TTC549 (cell line): ENCODE data around the gene BMPR2.

Experiments used
- FAIRE-seq: peaks from 2 replicates; lab custom pipeline; 2012; peaks lifted over from hg19 to GRCh38; lab: Jason Lieb, UNC

The BMPR2 gene

DNA sequence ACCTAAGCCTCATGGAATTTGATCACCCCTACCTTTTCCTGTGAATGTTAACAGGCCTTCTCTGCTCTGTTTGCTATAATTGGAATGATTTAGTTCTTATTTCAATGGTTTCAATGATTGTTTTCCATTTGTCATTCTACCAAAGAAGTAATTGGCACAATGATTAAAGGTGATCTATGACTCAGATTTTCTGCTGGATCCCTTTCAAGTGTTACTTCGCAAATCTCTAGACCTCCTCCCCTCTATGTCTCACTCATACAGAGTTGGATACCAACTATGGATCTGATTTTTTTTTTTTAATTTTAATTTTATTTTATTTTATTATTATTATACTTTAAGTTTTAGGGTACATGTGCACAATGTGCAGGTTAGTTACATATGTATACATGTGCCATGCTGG, 229.0 kb downstream of the BMPR2 start:
- no peak for FAIRE-seq

DNA sequence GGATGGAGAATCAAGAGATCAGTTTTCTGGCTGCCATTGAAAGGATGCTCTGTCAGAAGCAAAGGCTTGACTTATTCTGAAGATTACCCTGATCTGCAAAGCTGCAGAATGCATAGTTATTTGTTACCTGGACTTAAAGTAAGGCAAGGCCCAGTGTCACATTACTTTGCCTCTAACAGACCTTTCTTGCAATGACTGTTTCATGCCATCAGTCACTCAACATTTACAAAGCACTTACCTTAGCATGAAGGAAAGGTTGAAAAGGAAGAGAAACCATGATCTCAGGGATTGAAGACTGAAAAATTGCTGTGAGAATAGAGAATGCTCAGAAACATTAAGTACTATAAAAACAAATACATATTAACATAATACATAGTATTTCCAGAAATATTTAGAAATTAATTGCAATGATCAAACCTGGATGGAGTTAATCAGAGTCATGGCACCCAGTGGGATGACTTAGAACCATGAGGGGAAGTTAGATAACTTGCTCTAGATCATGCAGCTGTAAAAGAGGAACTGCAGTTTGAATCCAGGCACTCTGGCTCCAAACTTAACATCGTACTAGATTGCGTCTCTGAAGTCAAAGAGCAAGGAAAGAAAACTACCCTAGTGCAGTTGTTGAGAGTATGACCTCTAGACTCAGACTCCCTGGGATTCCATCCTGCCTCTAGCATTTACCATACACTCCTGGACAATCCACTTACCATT, 232.2 kb downstream of the BMPR2 start:
- no peak for FAIRE-seq

DNA sequence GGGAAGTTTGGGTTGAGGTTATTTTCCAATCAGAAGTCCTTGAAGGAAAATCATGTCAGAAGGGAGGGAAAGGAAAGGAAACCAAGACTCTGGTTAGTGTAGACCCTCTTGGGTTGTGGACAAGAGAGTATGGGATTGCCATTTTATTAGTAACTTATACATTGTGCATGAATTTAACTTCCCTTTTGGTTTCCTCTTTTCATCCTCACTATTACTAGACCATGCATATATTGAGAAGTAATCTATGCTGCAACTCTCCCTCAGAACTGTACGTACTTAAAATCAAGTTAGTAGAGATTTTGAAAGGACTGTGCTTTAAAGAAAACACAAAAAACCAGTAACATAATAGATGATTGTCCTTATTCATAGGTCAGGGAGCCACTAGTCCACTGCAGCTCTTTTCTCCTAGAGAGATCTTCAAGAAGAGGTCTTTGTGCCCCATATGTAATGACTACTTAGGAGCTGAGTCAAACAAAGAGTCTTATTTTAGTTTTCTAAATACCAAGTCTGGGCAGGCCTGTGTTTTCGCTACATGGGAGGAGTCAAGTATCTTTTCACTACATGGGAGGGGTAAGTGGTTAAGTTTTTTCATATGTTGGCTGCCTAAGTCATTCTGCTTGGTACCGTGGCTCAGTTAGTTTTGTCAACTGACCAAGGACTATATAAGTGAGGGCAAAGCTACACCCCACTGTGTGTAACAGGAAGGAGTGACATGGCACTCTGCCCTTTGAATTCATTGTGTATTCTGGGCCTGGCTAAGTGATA, 233.4 kb downstream of the BMPR2 start:
- no peak for FAIRE-seq

- no peak for FAIRE-seq
Observed at GRCh38 chr2:202610380-202610779, 234.3 kb downstream of the BMPR2 start.

DNA sequence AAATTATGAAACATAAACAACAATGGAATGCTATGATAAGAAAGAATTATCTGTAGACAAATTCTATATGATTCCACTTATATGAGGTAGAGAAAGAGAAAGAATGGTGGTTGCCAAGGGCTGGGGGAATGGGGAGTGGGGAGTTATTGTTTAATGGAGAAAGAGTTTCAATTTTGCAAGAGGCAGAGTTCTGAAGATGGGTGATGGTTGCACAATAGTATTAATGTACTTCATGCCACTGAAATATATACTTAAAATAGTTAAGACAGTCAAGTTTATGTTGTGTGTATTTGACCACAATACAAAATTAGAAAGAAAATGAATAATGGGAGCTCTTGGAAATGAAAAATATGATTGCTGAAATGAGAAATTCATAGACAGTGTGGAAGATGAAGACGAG, 236.0 kb downstream of the BMPR2 start:
- FAIRE-seq = no peak

DNA sequence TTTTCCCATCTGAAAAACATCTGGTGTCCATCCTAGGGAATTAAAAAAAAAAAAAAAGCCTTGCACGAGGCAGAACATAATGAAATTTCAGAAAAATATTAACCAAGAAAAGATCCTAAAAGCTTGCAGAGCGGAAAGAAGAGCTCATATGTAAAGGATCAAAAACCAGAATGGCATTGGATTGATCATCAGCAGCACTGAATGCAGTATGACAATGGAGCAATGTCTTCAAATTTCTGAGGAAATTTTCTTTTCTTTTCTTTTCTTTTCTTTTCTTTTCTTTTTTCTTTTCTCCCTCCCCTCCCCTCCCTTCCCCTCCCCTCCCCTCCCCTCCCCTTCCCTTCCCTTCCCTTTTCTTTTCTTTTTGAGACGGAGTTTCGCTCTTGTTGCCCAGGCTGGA, 237.4 kb downstream of the BMPR2 start:
- no peak for FAIRE-seq
